CD8-positive, alpha-beta memory T cell (primary cell): ENCODE results near the gene TSPAN16. TPM values are rescaled to one million over a fixed set of nuclear protein-coding genes. Genes with fewer than 3 reads are reported as not detected.

ENCODE experiments used
- CTCF ChIA-PET: fragments of 350-600 bp; sonication (Branson Sonifier 250); formaldehyde crosslinking; loops from one replicate; lab custom pipeline; 2021; ENCODE audit warnings: antibody characterized with exemption; lab: Charles Lee
- POLR2A ChIA-PET: fragments of 350-600 bp; sonication (Branson Sonifier 250); formaldehyde crosslinking; loops from one replicate; lab custom pipeline; 2021; ENCODE audit warnings: antibody characterized with exemption; lab: Charles Lee
- DNase-seq, 5 donors: peaks; one replicate each; pipeline versions ENCODE4 v3.0.0 to v3.0.0-alpha.2; 2020 to 2022; ENCODE audit warnings: mixed read lengths in 1 of 5
- H3K27ac ChIP-seq: one replicate; pipeline ENCODE4 v1.7.0; 2013; ENCODE audit warnings: low read depth, mild to moderate bottlenecking, low read length, moderate library complexity
- H3K27me3 ChIP-seq: 2 replicates; pipeline ENCODE4 v1.7.0; 2013; ENCODE audit warnings: low read length, mild to moderate bottlenecking; ENCODE audit not compliant: insufficient read depth, poor library complexity, severe bottlenecking
- H3K36me3 ChIP-seq: 2 replicates; pipeline ENCODE4 v1.7.0; 2013; ENCODE audit warnings: mild to moderate bottlenecking, low read length, moderate library complexity; ENCODE audit not compliant: insufficient read depth
- H3K4me1 ChIP-seq: 2 replicates; pipeline ENCODE4 v1.7.0; 2013; ENCODE audit warnings: mild to moderate bottlenecking, low read length, moderate library complexity; ENCODE audit not compliant: insufficient read depth
- H3K4me3 ChIP-seq: 2 replicates; pipeline ENCODE4 v1.7.0; 2013; ENCODE audit warnings: mild to moderate bottlenecking, low read length
- H3K9me3 ChIP-seq: 2 replicates; pipeline ENCODE4 v1.7.0; 2013; ENCODE audit warnings: mild to moderate bottlenecking, low read length
- H3K27ac Mint-ChIP-seq, 8 donors: one replicate each; pipeline ENCODE4 v1.8.0; 2020 to 2021; ENCODE audit warnings: mixed read lengths in 8 of 8, mild to moderate bottlenecking in 6 of 8, inconsistent platforms in 3 of 8, moderate library complexity in 3 of 8
- H3K27me3 Mint-ChIP-seq, 2 donors: one replicate each; pipeline ENCODE4 v1.8.0; 2020 to 2021; ENCODE audit warnings: mixed read lengths in 2 of 2, mild to moderate bottlenecking in 1 of 2, moderate library complexity in 1 of 2
- H3K36me3 Mint-ChIP-seq, 3 donors: one replicate each; pipeline ENCODE4 v1.8.0; 2020 to 2021; ENCODE audit warnings: mixed read lengths in 3 of 3, inconsistent platforms in 1 of 3, mild to moderate bottlenecking in 1 of 3
- H3K4me1 Mint-ChIP-seq, 3 donors: one replicate each; pipeline ENCODE4 v1.8.0; 2020 to 2021; ENCODE audit warnings: mixed read lengths in 3 of 3, inconsistent platforms in 1 of 3, mild to moderate bottlenecking in 1 of 3
- H3K4me3 Mint-ChIP-seq, 7 donors: one replicate each; pipeline ENCODE4 v1.8.0; 2020 to 2021; ENCODE audit warnings: mixed read lengths in 7 of 7, mild to moderate bottlenecking in 6 of 7, moderate library complexity in 4 of 7, inconsistent platforms in 2 of 7
- H3K9me3 Mint-ChIP-seq, 5 donors: one replicate each; pipeline ENCODE4 v1.8.0; 2020 to 2022; ENCODE audit warnings: mixed read lengths in 5 of 5, mild to moderate bottlenecking in 3 of 5, moderate library complexity in 2 of 5, inconsistent platforms in 1 of 5
- polyA plus RNA-seq: library from polyadenylated mRNA; unstranded; fragments of 300-500 nt; fragmentation: Illumina TruSeq; gene quantifications from one replicate; pipeline ENCODE4 v1.2.3, GENCODE V29; 2021
- total RNA-seq, 2 experiments: library from RNA; stranded (reverse); gene quantifications; one replicate each; pipeline ENCODE4 v1.2.3, GENCODE V29; 2021

Gene TSPAN16
- total and polyA plus RNA-seq, 3 experiments from 2014 or later: not detected

DNA sequence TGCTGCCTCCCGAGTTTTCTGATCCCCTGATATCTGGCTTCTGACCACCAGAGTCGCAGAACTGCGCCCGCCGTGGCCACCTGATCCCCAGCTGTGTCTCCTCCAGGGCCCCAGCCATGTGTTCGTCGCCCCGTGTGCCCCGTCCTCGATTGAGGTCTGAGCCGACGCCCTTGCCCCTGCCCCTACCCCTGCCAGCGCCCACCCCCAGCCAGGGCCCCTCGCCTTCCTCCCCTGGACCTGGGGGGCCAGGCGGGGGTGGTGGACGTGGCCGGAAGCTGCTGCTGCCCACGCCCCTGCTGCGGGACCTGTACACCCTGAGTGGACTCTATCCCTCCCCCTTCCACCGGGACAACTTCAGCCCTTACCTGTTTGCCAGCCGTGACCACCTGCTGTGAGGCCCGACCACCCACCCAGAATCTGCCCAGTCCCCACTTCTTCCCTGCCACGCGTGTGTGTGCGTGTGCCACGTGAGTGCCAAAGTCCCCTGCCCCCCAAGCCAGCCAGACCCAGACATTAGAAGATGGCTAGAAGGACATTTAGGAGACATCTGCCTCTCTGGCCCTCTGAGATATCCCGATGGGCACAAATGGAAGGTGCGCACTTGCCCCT is 68.4 kb downstream of the TSPAN16 start:
- CTCF ChIA-PET: no interaction called here

DNA sequence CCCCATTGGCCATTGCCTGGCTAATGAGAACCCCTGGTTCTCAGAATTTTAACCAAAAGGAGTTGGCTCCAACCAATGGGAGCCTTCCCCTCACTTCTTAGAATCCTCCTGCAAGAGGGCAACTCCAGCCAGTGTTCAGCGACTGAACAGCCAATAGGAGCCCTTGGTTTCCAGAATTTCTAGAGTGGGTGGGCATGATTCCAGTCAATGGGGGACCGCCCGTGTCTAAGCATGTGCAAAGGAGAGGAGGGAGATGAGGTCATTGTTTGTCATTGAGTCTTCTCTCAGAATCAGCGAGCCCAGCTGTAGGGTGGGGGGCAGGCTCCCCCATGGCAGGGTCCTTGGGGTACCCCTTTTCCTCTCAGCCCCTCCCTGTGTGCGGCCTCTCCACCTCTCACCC is 69.0 kb downstream of the TSPAN16 start:
- Histone ChIP-seq H3K9me3 (no peaks in the 10 kb centered on the region), H3K36me3 (no peaks in the 10 kb centered on the region), H3K27ac (no peak overlapping the region), H3K4me3 (no peak overlapping the region), H3K27me3 (no peaks in the 10 kb centered on the region), H3K4me1 (no peaks in the 10 kb centered on the region)
- Mint-ChIP-seq H3K36me3 (peaks cover 0 to 34% (median 3%) of the 10 kb centered on the region in 3 donors), H3K27ac (no peak overlapping the region), H3K4me3 (no peak overlapping the region), H3K27me3 (no peaks in the 10 kb centered on the region), H3K9me3 (no peaks in the 10 kb centered on the region), H3K4me1 (no peaks in the 10 kb centered on the region)
- ChIA-PET CTCF (no interaction called here), POLR2A (no interaction called here)
- no peak for DNase-seq

More for the DNA sequence above, 68.4 kb downstream of the TSPAN16 start:
- Histone ChIP-seq H3K4me3 (no peak overlapping the region), H3K36me3 (no peaks in the 10 kb centered on the region), H3K9me3 (no peaks in the 10 kb centered on the region), H3K27ac (no peak overlapping the region), H3K27me3 (no peaks in the 10 kb centered on the region), H3K4me1 (no peaks in the 10 kb centered on the region)
- Mint-ChIP-seq H3K4me3 (no peak overlapping the region), H3K9me3 (no peaks in the 10 kb centered on the region), H3K36me3 (peaks cover 0 to 31% (median 3%) of the 10 kb centered on the region in 3 donors), H3K4me1 (no peaks in the 10 kb centered on the region), H3K27ac (no peak overlapping the region), H3K27me3 (no peaks in the 10 kb centered on the region)
- POLR2A ChIA-PET: no interaction called here
- DNase-seq: no peak

Other genes starting within 250 kb of the TSPAN16 start
- gene LDLR, start 206.7 kb upstream of the TSPAN16 start, total RNA-seq: 10 to 100 TPM; 27.7 to 35.1 TPM
- gene LDLR, start 206.7 kb upstream of the TSPAN16 start, polyA plus RNA-seq: 8.2 TPM
- gene SPC24, start 140.4 kb upstream of the TSPAN16 start, total RNA-seq: 10 to 100 TPM; 35.3 to 37.2 TPM
- gene SPC24, start 140.4 kb upstream of the TSPAN16 start, polyA plus RNA-seq: not detected
- 1 to 10 TPM; 2.0 to 2.3 TPM for gene KANK2, start 98.6 kb upstream of the TSPAN16 start, total RNA-seq
- 0.16 TPM for gene KANK2, start 98.6 kb upstream of the TSPAN16 start, polyA plus RNA-seq
- not detected for gene ANGPTL8, start 56.5 kb upstream of the TSPAN16 start, total RNA-seq
- gene ANGPTL8, start 56.5 kb upstream of the TSPAN16 start, polyA plus RNA-seq: not detected
- gene DOCK6, start 33.6 kb upstream of the TSPAN16 start, total RNA-seq: 1 to 10 TPM; 2.3 to 3.5 TPM
- gene DOCK6, start 33.6 kb upstream of the TSPAN16 start, polyA plus RNA-seq: 0.71 TPM
- gene RAB3D, start 43.5 kb downstream of the TSPAN16 start, total RNA-seq: 1 to 10 TPM; 3.2 to 4.5 TPM
- gene RAB3D, start 43.5 kb downstream of the TSPAN16 start, polyA plus RNA-seq: 3.7 TPM
- gene TMEM205, start 50.1 kb downstream of the TSPAN16 start, total RNA-seq: 10 to 100 TPM; 24.8 to 30.5 TPM
- 75.9 TPM for gene TMEM205, start 50.1 kb downstream of the TSPAN16 start, polyA plus RNA-seq
- 10 to 100 TPM; 14.2 to 14.6 TPM for gene CCDC159, start 50.4 kb downstream of the TSPAN16 start, total RNA-seq
- 30.1 TPM for gene CCDC159, start 50.4 kb downstream of the TSPAN16 start, polyA plus RNA-seq
- gene PLPPR2, start 59.3 kb downstream of the TSPAN16 start, total RNA-seq: 1 to 10 TPM; 2.1 to 2.2 TPM
- gene PLPPR2, start 59.3 kb downstream of the TSPAN16 start, polyA plus RNA-seq: 1.2 TPM
- 1 to 10 TPM; 2.1 to 2.2 TPM for gene SWSAP1, start 78.5 kb downstream of the TSPAN16 start, total RNA-seq
- gene SWSAP1, start 78.5 kb downstream of the TSPAN16 start, polyA plus RNA-seq: 7.0 TPM
- 1 to 10 TPM; 3.4 to 3.6 TPM for gene EPOR, start 88.2 kb downstream of the TSPAN16 start, total RNA-seq
- 8.0 TPM for gene EPOR, start 88.2 kb downstream of the TSPAN16 start, polyA plus RNA-seq
- gene RGL3, start 123.2 kb downstream of the TSPAN16 start, total RNA-seq: not detected
- gene RGL3, start 123.2 kb downstream of the TSPAN16 start, polyA plus RNA-seq: not detected
- gene ODAD3, start 139.0 kb downstream of the TSPAN16 start, total RNA-seq: under 1 TPM; 0.11 to 0.24 TPM
- not detected for gene ODAD3, start 139.0 kb downstream of the TSPAN16 start, polyA plus RNA-seq
- 100 to 1,000 TPM; 262 to 272 TPM for gene PRKCSH, start 139.5 kb downstream of the TSPAN16 start, total RNA-seq
- 60.7 TPM for gene PRKCSH, start 139.5 kb downstream of the TSPAN16 start, polyA plus RNA-seq
- not detected for gene ELAVL3, start 184.9 kb downstream of the TSPAN16 start, total RNA-seq
- not detected for gene ELAVL3, start 184.9 kb downstream of the TSPAN16 start, polyA plus RNA-seq
- 10 to 100 TPM; 12.6 to 13.3 TPM for gene ZNF653, start 209.7 kb downstream of the TSPAN16 start, total RNA-seq
- gene ZNF653, start 209.7 kb downstream of the TSPAN16 start, polyA plus RNA-seq: 5.1 TPM
- 10 to 100 TPM; 59.6 to 61.0 TPM for gene ECSIT, start 233.0 kb downstream of the TSPAN16 start, total RNA-seq
- gene ECSIT, start 233.0 kb downstream of the TSPAN16 start, polyA plus RNA-seq: 31.4 TPM
- not detected for gene CNN1, start 242.7 kb downstream of the TSPAN16 start, total RNA-seq
- gene CNN1, start 242.7 kb downstream of the TSPAN16 start, polyA plus RNA-seq: not detected